Endodermal cell (in vitro differentiated cells): ENCODE measurements around the gene PLXNB2. TPM values are rescaled to one million over a fixed set of nuclear protein-coding genes. Genes with fewer than 3 reads are reported as not detected.

Experiments
- DNase-seq: peaks from one replicate; pipeline ENCODE4 v3.0.0-alpha.2; 2017
- H3K27ac ChIP-seq: 2 replicates; pipeline ENCODE4 v1.5.1; 2013; ENCODE audit warnings: mild to moderate bottlenecking, low read depth, low read length, moderate library complexity
- H3K27me3 ChIP-seq: 2 replicates; pipeline ENCODE4 v1.6.1; 2013; ENCODE audit warnings: mild to moderate bottlenecking, low read length, moderate library complexity; ENCODE audit not compliant: insufficient read depth, control insufficient read depth, poor library complexity, severe bottlenecking
- H3K36me3 ChIP-seq: 2 replicates; pipeline ENCODE4 v1.7.0; 2013; ENCODE audit warnings: mild to moderate bottlenecking, low read length, moderate library complexity; ENCODE audit not compliant: control insufficient read depth, insufficient read depth
- H3K4me1 ChIP-seq: one replicate; pipeline ENCODE4 v1.7.0; 2013; ENCODE audit warnings: low read length; ENCODE audit not compliant: control insufficient read depth, insufficient read depth
- H3K4me3 ChIP-seq: 2 replicates; pipeline ENCODE4 v1.5.1; 2013; ENCODE audit warnings: mild to moderate bottlenecking, low read length, moderate library complexity
- H3K9ac ChIP-seq: 2 replicates; pipeline ENCODE4 v1.6.1; 2013; ENCODE audit warnings: mild to moderate bottlenecking, low read length, moderate library complexity; ENCODE audit not compliant: poor library complexity, severe bottlenecking; ENCODE audit errors: extremely low read depth
- H3K9me3 ChIP-seq: 2 replicates; pipeline ENCODE4 v1.6.1; 2013; ENCODE audit warnings: mild to moderate bottlenecking, low read length, moderate library complexity; ENCODE audit not compliant: control insufficient read depth
- H3K27ac Mint-ChIP-seq: 2 replicates; pipeline ENCODE4 v1.8.0; 2020; ENCODE audit warnings: mixed read lengths
- H3K27me3 Mint-ChIP-seq: 2 replicates; pipeline ENCODE4 v1.8.0; 2021; ENCODE audit warnings: mild to moderate bottlenecking, mixed read lengths; ENCODE audit not compliant: insufficient read depth
- H3K36me3 Mint-ChIP-seq: 2 replicates; pipeline ENCODE4 v1.8.0; 2020; ENCODE audit warnings: low read depth, mixed read lengths
- H3K4me1 Mint-ChIP-seq: 2 replicates; pipeline ENCODE4 v1.8.0; 2020; ENCODE audit warnings: mixed read lengths
- H3K4me3 Mint-ChIP-seq: 2 replicates; pipeline ENCODE4 v1.8.0; 2020; ENCODE audit warnings: mild to moderate bottlenecking, moderate library complexity, mixed read lengths
- H3K9me3 Mint-ChIP-seq: 2 replicates; pipeline ENCODE4 v1.8.0; 2020; ENCODE audit warnings: mild to moderate bottlenecking, mixed read lengths
- CTCF ChIP-seq: fragments of 200-600 bp; sonication (generic); conservative IDR thresholded peaks from 2 replicates; pipeline ENCODE4 v1.5.0; 2021; ENCODE audit warnings: antibody characterized with exemption, mild to moderate bottlenecking
- WGBS, 2 experiments: methylation state at CpG; one replicate each; pipeline versions ENCODE4 v1.1.5 to v1.1.7; 2013; ENCODE audit warnings: missing lambda C conversion rate in 2 of 2, mixed read lengths in 1 of 2; ENCODE audit not compliant: insufficient coverage in 1 of 2, insufficient read length in 1 of 2; 5-methylcytosine and 5-hydroxymethylcytosine counted together
- total RNA-seq, 2 donors: library from RNA; stranded (reverse); fragmentation: NEBNext Ultra II Directional in 1 of 2; extraction: Animal tissue kit (Norgen Biotek cat#: 25700) in 1 of 2; gene quantifications; 2 replicates in 1 of 2; 3 replicates in 1 of 2; pipeline ENCODE4 v1.2.1, GENCODE V29; 2021

The PLXNB2 gene
- total RNA-seq, 2 donors from 2014 or later = 94.7 to 97.7 TPM

DNA sequence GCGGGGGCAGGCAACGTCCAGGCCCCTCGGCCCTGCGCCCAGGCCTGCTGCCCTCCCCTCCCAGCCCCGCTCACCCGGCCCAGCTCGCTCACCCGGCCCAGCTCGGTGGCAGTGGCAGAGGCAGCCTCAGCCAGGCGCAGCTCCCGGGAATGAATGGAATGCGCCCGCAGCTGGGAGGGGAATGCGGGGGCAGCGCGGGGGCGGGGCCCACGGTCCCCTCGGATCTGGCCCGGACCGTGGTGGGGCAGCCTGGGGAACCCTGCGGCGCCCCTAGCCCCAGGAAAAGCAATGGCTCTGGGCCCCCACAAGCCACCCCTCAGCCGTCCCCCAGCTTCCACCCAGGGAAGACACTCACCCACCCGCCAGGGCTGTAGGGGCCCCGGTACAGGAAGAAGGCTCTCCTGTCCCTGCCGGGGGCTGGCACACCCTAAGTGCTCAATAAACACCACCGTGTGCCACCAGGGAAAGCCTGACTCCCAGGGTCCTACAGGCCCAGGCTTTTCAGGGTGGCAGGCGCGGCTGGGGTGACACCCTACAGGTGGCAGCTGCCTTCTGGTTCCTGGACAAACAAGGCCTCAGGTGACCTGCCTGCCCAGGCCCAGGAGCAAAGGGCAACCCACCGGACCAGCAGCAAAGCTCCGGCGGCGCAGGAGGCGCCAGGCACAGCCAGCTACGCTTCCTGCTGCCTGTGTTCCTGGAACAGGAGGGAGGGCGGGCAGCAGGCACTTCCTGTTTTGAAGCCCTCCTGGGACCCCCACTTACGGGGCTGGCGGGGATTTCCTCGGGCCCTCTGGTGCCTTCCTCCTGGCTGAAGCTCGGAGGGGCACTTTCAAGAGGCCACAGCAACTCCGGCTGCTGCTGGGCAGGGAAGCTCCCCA, 13.8 kb downstream of the PLXNB2 start:
- Mint-ChIP-seq H3K36me3 (peaks cover 5% of the 10 kb centered on the region), H3K27ac (peak overlapping the region; percentile 72), H3K4me1 (peaks cover 8% of the 10 kb centered on the region), H3K9me3 (no peaks in the 10 kb centered on the region), H3K4me3 (no peak overlapping the region), H3K27me3 (no peaks in the 10 kb centered on the region)
- Histone ChIP-seq H3K9ac (peak overlapping the region; percentile 69), H3K36me3 (peaks cover 6% of the 10 kb centered on the region), H3K4me1 (peaks cover 15% of the 10 kb centered on the region), H3K27ac (peak overlapping the region; percentile 79), H3K4me3 (peak overlapping the region; percentile 66), H3K27me3 (no peaks in the 10 kb centered on the region), H3K9me3 (no peaks in the 10 kb centered on the region)
- TF ChIP-seq CTCF = no peak
- DNase-seq = peak; percentile 95
- 44 to 68% methylated on average over 16 to 42 of the region's 42 CpGs for WGBS, 2 experiments

DNA sequence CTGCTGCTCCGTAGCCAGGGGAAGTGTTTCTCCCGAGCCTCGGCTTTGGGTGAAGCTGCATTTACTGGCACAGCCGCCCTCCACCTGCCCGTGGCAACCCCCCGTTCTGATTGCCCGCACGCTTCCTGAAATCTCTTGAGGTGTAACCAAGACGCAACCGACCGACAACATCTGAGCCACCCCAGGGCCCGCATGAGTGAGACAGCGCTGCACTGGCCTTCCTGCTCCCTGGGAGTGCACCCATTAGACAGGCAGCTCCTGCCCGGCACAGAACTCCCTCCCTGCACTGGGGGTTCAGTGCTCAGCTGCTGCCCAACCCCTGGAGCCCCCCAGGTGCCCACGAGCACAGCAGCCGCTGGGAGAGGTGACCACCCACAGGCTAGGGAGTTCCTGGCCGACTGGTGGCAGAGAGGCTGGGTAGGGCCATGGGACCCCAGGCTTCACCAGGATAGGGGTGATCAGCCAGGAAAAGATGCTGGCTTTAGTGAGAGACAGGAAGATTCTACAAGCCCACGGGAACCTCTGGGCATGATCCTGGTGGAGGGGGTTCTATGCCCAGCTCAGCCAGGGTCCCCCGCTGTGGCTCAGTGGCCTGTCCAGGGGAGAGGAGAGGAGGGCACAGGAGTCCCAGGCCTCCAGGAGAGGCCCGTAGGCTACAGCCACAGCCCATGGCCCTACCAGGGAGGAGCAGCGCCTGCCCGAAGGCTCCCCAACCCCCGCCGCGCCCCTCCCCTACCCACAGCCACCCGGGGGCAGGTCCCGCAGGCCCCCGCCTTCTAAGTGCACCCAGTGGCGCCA, 14.6 kb downstream of the PLXNB2 start:
- H3K4me3 ChIP-seq = peak overlapping the region; percentile 66
- 73 to 93% methylated on average over 12 to 29 of the region's 29 CpGs for WGBS, 2 experiments
- peaks cover 8% of the 10 kb centered on the region for H3K4me1 Mint-ChIP-seq
- no peaks in the 10 kb centered on the region for H3K9me3 Mint-ChIP-seq
- H3K36me3 ChIP-seq = peaks cover 6% of the 10 kb centered on the region
- peak overlapping the region; percentile 69 for H3K9ac ChIP-seq
- peaks cover 8% of the 10 kb centered on the region for H3K36me3 Mint-ChIP-seq
- H3K4me3 Mint-ChIP-seq = peak overlapping the region; percentile 12
- peaks cover 15% of the 10 kb centered on the region for H3K4me1 ChIP-seq
- TF ChIP-seq CTCF = no peak
- no peak for DNase-seq
- no peaks in the 10 kb centered on the region for H3K27me3 ChIP-seq
- peak overlapping the region; percentile 75 for H3K27ac ChIP-seq
- H3K9me3 ChIP-seq = no peaks in the 10 kb centered on the region
- H3K27ac Mint-ChIP-seq = peak overlapping the region; percentile 80
- H3K27me3 Mint-ChIP-seq = no peaks in the 10 kb centered on the region

- WGBS, 2 experiments = 95 to 96% methylated on average over 35 to 37 of the region's 37 CpGs
- no peak overlapping the region for H3K27ac Mint-ChIP-seq
- no peaks in the 10 kb centered on the region for H3K9me3 Mint-ChIP-seq
- H3K4me1 Mint-ChIP-seq = peaks cover 8% of the 10 kb centered on the region
- no peak overlapping the region for H3K4me3 Mint-ChIP-seq
- Histone ChIP-seq H3K4me1 (peaks cover 15% of the 10 kb centered on the region), H3K27me3 (no peaks in the 10 kb centered on the region), H3K36me3 (peaks cover 16% of the 10 kb centered on the region), H3K4me3 (no peak overlapping the region), H3K9me3 (no peaks in the 10 kb centered on the region), H3K27ac (no peak overlapping the region), H3K9ac (no peak overlapping the region)
- no peaks in the 10 kb centered on the region for H3K27me3 Mint-ChIP-seq
- no peak for TF ChIP-seq CTCF
- H3K36me3 Mint-ChIP-seq = peaks cover 13% of the 10 kb centered on the region
- DNase-seq = no peak
These were observed 17.4 kb downstream of the PLXNB2 start for GRCh38 chr22:50289942-50290630.
